WTC11 (cell line): ENCODE data around the gene SLC41A1. TPM values are rescaled to one million over a fixed set of nuclear protein-coding genes. Genes with fewer than 3 reads are reported as not detected.
A peak's percentile ranks its signal among the peaks of the same experiment; 100 is the strongest.

Experiments
- ATAC-seq: fragments of 200-7000 bp; cut with Tn5 transposase; 2 replicates; pipeline ENCODE4 v1.10.0; 2021; ENCODE audit warnings: mild to moderate bottlenecking, moderate library complexity
- CTCF ChIA-PET: fragments of 300-600 bp; sonication (Branson Sonifier 250); formaldehyde crosslinking; loops from one replicate; lab custom pipeline; 2021; ENCODE audit warnings: antibody characterized with exemption; lab: Charles Lee
- POLR2A ChIA-PET: fragments of 350-600 bp; sonication (Branson Sonifier 250); formaldehyde crosslinking; loops from one replicate; lab custom pipeline; 2021; ENCODE audit warnings: antibody characterized with exemption; lab: Charles Lee
- DNase-seq: peaks from one replicate; pipeline ENCODE4 v3.0.0; 2021; ENCODE audit warnings: low spot score
- H3K27ac Mint-ChIP-seq: 2 replicates; pipeline ENCODE4 v1.8.0; 2021; ENCODE audit warnings: mixed read lengths
- H3K27me3 Mint-ChIP-seq: 2 replicates; pipeline ENCODE4 v1.8.0; 2021; ENCODE audit warnings: low read depth, mild to moderate bottlenecking, moderate library complexity, mixed read lengths
- H3K36me3 Mint-ChIP-seq: 2 replicates; pipeline ENCODE4 v1.8.0; 2021; ENCODE audit warnings: mixed read lengths
- H3K4me1 Mint-ChIP-seq: 2 replicates; pipeline ENCODE4 v1.8.0; 2022; ENCODE audit warnings: mixed read lengths
- H3K4me3 Mint-ChIP-seq: 2 replicates; pipeline ENCODE4 v1.8.0; 2021; ENCODE audit warnings: mild to moderate bottlenecking, moderate library complexity, mixed read lengths
- H3K9me3 Mint-ChIP-seq: 2 replicates; pipeline ENCODE4 v1.8.0; 2021; ENCODE audit warnings: mixed read lengths
- CREM ChIP-seq: sonication (generic); formaldehyde crosslinking; IDR thresholded peaks from 2 replicates; pipeline ENCODE4 v1.8.1; 2022; ENCODE audit warnings: mild to moderate bottlenecking, missing genetic modification reagents, moderate library complexity
- EMX1 ChIP-seq: fragments of 250-450 bp; sonication (Bioruptor Pico); IDR thresholded peaks from 2 replicates; pipeline ENCODE4 v1.8.0; 2021; ENCODE audit warnings: mild to moderate bottlenecking
- FOXP1 ChIP-seq: sonication (generic); formaldehyde crosslinking; IDR thresholded peaks from 2 replicates; pipeline ENCODE4 v1.8.0; 2022; ENCODE audit warnings: missing genetic modification reagents, mild to moderate bottlenecking, moderate library complexity, borderline replicate concordance
- FOXP4 ChIP-seq: sonication (generic); formaldehyde crosslinking; IDR thresholded peaks from 2 replicates; pipeline ENCODE4 v1.8.0; 2022; ENCODE audit warnings: mild to moderate bottlenecking, missing genetic modification reagents
- HMGA2 ChIP-seq: fragments of 250-450 bp; sonication (Bioruptor Pico); IDR thresholded peaks from 2 replicates; pipeline ENCODE4 v1.4.0; 2021; ENCODE audit warnings: mild to moderate bottlenecking, moderate library complexity
- NFATC4 ChIP-seq: fragments of 250-450 bp; sonication (Bioruptor Pico); IDR thresholded peaks from 2 replicates; pipeline ENCODE4 v1.9.0; 2021; ENCODE audit warnings: mild to moderate bottlenecking
- PRRX2 ChIP-seq: fragments of 250-450 bp; sonication (Bioruptor Pico); IDR thresholded peaks from 2 replicates; pipeline ENCODE4 v1.8.0; 2021; ENCODE audit warnings: mild to moderate bottlenecking
- ZNF138 ChIP-seq: sonication (generic); formaldehyde crosslinking; conservative IDR thresholded peaks from 2 replicates; pipeline ENCODE4 v1.8.1; 2022; ENCODE audit warnings: mild to moderate bottlenecking, moderate library complexity, missing genetic modification reagents
- ZNF416 ChIP-seq: fragments of 250-450 bp; sonication (Bioruptor Pico); IDR thresholded peaks from 2 replicates; pipeline ENCODE4 v1.9.0; 2021; ENCODE audit warnings: mild to moderate bottlenecking, inconsistent platforms
- ZNF423 ChIP-seq: fragments of 250-450 bp; sonication (Bioruptor Pico); IDR thresholded peaks from 2 replicates; pipeline ENCODE4 v2.1.2; 2022; ENCODE audit warnings: mild to moderate bottlenecking, moderate library complexity
- total RNA-seq: library from RNA; stranded (reverse); gene quantifications from 3 replicates; pipeline ENCODE4 v1.2.3, GENCODE V29; 2021
- TF ChIP-seq, protein P1 (sequence below): sonication (generic); formaldehyde crosslinking; IDR thresholded peaks from 2 replicates; pipeline ENCODE4 v1.8.1; 2023; ENCODE audit warnings: mild to moderate bottlenecking, missing genetic modification reagents, borderline replicate concordance
- TF ChIP-seq, protein P2 (sequence below): sonication (generic); formaldehyde crosslinking; IDR thresholded peaks from 2 replicates; pipeline ENCODE4 v1.8.0; 2022; ENCODE audit warnings: missing genetic modification reagents
- TF ChIP-seq, protein P3 (sequence below): fragments of 250-450 bp; sonication (Bioruptor Pico); IDR thresholded peaks from 2 replicates; pipeline ENCODE4 v1.8.0; 2021; ENCODE audit warnings: mild to moderate bottlenecking

SLC41A1 gene
- total RNA-seq, 1 experiment from 2014 or later, result 32.8 TPM

DNA sequence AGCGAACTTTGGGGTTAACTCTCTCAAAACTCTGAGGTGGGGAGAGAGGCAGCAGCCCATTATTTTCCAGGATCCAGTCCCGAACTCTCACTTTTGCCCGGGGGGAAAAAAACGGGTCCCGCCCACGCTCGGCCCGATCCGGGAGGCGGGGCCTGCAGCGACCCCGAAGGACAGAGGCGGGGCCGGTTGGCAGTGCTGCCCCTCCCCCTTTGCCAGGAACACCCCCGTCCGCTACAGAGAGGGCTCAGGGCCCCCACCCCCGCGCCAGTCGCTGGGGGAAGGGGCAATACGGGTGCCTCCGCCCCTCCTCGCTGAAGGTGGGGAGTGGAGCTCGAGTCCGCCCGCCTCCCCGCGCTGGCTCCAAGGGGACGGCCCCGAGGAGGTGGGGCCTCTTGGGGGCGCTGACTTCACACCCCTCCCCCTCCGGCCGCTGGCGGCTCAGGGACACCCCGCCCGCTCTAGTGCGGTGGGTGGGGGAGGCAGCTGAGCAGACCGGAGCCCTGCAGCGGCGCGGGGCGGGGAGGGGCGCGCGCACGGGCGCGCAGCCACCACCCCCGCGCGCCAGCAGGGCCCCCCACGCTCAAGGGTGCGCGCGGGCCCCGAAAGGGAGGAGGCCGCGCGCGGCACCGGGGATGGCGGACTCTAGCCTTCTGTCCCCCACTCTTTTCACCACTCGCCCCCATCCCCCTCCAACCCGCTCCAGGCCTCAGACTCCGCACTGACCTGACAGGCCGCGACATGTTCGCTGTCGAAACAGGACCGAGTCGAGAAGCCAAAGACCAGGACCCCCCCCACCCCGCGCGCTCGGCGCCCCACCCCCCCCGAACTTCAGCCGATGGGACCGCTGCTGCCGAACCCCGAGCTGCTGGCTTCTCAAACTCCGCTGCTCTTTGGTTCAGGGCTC, 63.5 kb downstream of the SLC41A1 start (continued):
- TF ChIP-seq, protein P1, sequence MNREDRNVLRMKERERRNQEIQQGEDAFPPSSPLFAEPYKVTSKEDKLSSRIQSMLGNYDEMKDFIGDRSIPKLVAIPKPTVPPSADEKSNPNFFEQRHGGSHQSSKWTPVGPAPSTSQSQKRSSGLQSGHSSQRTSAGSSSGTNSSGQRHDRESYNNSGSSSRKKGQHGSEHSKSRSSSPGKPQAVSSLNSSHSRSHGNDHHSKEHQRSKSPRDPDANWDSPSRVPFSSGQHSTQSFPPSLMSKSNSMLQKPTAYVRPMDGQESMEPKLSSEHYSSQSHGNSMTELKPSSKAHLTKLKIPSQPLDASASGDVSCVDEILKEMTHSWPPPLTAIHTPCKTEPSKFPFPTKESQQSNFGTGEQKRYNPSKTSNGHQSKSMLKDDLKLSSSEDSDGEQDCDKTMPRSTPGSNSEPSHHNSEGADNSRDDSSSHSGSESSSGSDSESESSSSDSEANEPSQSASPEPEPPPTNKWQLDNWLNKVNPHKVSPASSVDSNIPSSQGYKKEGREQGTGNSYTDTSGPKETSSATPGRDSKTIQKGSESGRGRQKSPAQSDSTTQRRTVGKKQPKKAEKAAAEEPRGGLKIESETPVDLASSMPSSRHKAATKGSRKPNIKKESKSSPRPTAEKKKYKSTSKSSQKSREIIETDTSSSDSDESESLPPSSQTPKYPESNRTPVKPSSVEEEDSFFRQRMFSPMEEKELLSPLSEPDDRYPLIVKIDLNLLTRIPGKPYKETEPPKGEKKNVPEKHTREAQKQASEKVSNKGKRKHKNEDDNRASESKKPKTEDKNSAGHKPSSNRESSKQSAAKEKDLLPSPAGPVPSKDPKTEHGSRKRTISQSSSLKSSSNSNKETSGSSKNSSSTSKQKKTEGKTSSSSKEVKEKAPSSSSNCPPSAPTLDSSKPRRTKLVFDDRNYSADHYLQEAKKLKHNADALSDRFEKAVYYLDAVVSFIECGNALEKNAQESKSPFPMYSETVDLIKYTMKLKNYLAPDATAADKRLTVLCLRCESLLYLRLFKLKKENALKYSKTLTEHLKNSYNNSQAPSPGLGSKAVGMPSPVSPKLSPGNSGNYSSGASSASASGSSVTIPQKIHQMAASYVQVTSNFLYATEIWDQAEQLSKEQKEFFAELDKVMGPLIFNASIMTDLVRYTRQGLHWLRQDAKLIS (CRISPR knock-in tag), result no peak; the same call in 1 of the 2 replicates
- TF ChIP-seq, protein P2, sequence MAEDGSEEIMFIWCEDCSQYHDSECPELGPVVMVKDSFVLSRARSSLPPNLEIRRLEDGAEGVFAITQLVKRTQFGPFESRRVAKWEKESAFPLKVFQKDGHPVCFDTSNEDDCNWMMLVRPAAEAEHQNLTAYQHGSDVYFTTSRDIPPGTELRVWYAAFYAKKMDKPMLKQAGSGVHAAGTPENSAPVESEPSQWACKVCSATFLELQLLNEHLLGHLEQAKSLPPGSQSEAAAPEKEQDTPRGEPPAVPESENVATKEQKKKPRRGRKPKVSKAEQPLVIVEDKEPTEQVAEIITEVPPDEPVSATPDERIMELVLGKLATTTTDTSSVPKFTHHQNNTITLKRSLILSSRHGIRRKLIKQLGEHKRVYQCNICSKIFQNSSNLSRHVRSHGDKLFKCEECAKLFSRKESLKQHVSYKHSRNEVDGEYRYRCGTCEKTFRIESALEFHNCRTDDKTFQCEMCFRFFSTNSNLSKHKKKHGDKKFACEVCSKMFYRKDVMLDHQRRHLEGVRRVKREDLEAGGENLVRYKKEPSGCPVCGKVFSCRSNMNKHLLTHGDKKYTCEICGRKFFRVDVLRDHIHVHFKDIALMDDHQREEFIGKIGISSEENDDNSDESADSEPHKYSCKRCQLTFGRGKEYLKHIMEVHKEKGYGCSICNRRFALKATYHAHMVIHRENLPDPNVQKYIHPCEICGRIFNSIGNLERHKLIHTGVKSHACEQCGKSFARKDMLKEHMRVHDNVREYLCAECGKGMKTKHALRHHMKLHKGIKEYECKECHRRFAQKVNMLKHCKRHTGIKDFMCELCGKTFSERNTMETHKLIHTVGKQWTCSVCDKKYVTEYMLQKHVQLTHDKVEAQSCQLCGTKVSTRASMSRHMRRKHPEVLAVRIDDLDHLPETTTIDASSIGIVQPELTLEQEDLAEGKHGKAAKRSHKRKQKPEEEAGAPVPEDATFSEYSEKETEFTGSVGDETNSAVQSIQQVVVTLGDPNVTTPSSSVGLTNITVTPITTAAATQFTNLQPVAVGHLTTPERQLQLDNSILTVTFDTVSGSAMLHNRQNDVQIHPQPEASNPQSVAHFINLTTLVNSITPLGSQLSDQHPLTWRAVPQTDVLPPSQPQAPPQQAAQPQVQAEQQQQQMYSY (CRISPR knock-in tag), result 0 out of 2 replicates have a peak, but pooled peaks have one; percentile 13
- peak; percentile 71; the same call in 1 of the 2 replicates for TF ChIP-seq FOXP4 (CRISPR knock-in tag)
- peak; percentile 58; the same call in 1 of the 2 replicates for TF ChIP-seq CREM (CRISPR knock-in tag)
- TF ChIP-seq, protein P3, sequence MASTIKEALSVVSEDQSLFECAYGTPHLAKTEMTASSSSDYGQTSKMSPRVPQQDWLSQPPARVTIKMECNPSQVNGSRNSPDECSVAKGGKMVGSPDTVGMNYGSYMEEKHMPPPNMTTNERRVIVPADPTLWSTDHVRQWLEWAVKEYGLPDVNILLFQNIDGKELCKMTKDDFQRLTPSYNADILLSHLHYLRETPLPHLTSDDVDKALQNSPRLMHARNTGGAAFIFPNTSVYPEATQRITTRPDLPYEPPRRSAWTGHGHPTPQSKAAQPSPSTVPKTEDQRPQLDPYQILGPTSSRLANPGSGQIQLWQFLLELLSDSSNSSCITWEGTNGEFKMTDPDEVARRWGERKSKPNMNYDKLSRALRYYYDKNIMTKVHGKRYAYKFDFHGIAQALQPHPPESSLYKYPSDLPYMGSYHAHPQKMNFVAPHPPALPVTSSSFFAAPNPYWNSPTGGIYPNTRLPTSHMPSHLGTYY (CRISPR knock-in tag), result peak; percentile 7; the same call in 1 of the 2 replicates
- TF ChIP-seq ZNF416, result peak; percentile 77; the same call in 1 of the 2 replicates
- no peak for TF ChIP-seq ZNF423 (CRISPR knock-in tag)
- TF ChIP-seq PRRX2 (CRISPR knock-in tag), result peak; percentile 38; the same call in 1 of the 2 replicates
- TF ChIP-seq FOXP1 (CRISPR knock-in tag), result peak; percentile 41; the same call in 1 of the 2 replicates
- TF ChIP-seq EMX1, result peak; percentile 88

GRCh38 chr1:205748403-205749233, 64.4 kb downstream of the SLC41A1 start:
- Mint-ChIP-seq H3K4me3 (peak overlapping the region; percentile 97), H3K4me1 (peaks cover 55% of the 10 kb centered on the region), H3K27ac (peak overlapping the region; percentile 68), H3K9me3 (peaks cover 7% of the 10 kb centered on the region), H3K36me3 (peaks cover 11% of the 10 kb centered on the region), H3K27me3 (no peaks in the 10 kb centered on the region; the same call in 1 of the 2 replicates)
- ATAC-seq, result no peak
- DNase-seq, result no peak
- ChIA-PET CTCF (interaction anchor here (0.7 to 1.1 kb wide), 4 partner anchors 37 to 229 kb away, joined by 3 to 10 read pairs (median 4); no protein-coding TSS in a partner anchor), POLR2A (interaction anchor here (0.7 to 1.5 kb wide), 6 partner anchors 8 to 116 kb away, joined by 3 to 6 read pairs (median 4); partner anchors contain the start of genes ELK4 and RAB29)
- TF ChIP-seq ZNF138 (no peak), FOXP4 (CRISPR knock-in tag) (no peak), NFATC4 (peak; percentile 64; the same call in 1 of the 2 replicates), HMGA2 (no peak; the same call in 1 of the 2 replicates)
- TF ChIP-seq, protein P3 (CRISPR knock-in tag), result no peak
